Pancreas (tissue), 10 donors: ENCODE data around the gene ATPAF1. TPM values are rescaled to one million over a fixed set of nuclear protein-coding genes. Genes with fewer than 3 reads are reported as not detected.

Experiments
- ATAC-seq, 4 donors: fragments of 200-7000 bp; cut with Tn5 transposase; one replicate each; pipeline versions ENCODE4 v1.8.0 to v1.9.1; 2020; ENCODE audit warnings: mild to moderate bottlenecking in 4 of 4, moderate library complexity in 4 of 4
- DNase-seq, 6 donors: peaks; one replicate each; pipeline ENCODE4 v3.0.0-alpha.2; 2020
- FAIRE-seq: peaks from 2 replicates; lab custom pipeline; 2012; peaks lifted over from hg19 to GRCh38; lab: Jason Lieb, UNC
- H3K27ac ChIP-seq, 4 donors: fragments of 200-600 bp; sonication (generic); 1 replicate in 3 of 4; 2 replicates in 1 of 4; pipeline versions ENCODE4 v1.5.0 to v1.8.0; 2020
- H3K27me3 ChIP-seq, 4 donors: fragments of 200-600 bp; one replicate each; pipeline ENCODE4 v1.8.0; 2021
- H3K36me3 ChIP-seq, 3 donors: fragments of 200-600 bp; sonication (generic) in 1 of 3; one replicate each; pipeline versions ENCODE4 v1.5.0 to v1.8.0; 2020 to 2021
- H3K4me1 ChIP-seq, 3 donors: fragments of 200-600 bp; one replicate each; pipeline ENCODE4 v1.8.0; 2021
- H3K4me3 ChIP-seq, 4 donors: fragments of 200-600 bp; sonication (generic) in 2 of 4; one replicate each; pipeline versions ENCODE4 v1.5.0 to v1.8.0; 2020 to 2021
- H3K9me3 ChIP-seq, 4 donors: fragments of 200-600 bp; one replicate each; pipeline ENCODE4 v1.8.0; 2021
- WGBS, 2 donors: extraction: QIAGEN DNeasy Blood & Tissue Kit; methylation state at CpG; one replicate each; pipeline ENCODE4 v1.1.7; 2013; 5-methylcytosine and 5-hydroxymethylcytosine counted together
- intact Hi-C, 3 donors: fragments of 100-400 bp; cut with DNase I; formaldehyde crosslinking; loops; one replicate each; pipeline versions ENCODE4 v1.11.1 to v1.14.2; 2022
- polyA plus RNA-seq, 2 donors: library from polyadenylated mRNA; stranded (reverse); fragments of 200-250 nt; gene quantifications; one replicate each; pipeline ENCODE4 v1.2.3, GENCODE V29; 2013
- total RNA-seq, 6 donors: library from RNA; stranded (reverse); fragmentation: NEBNext Ultra II Directional in 4 of 6; extraction: Animal tissue kit (Norgen Biotek cat#: 25700) in 4 of 6; gene quantifications; one replicate each; pipeline versions ENCODE4 v1.2.1 to v1.2.4, GENCODE V29; 2021 to 2023
- TF ChIP-seq, protein P1 (sequence below), 4 donors: fragments of 200-600 bp; sonication (generic) in 3 of 4; IDR thresholded peaks; one replicate each; pipeline versions ENCODE4 v1.5.0 to v1.8.0; 2021; ENCODE audit warnings: antibody characterized with exemption in 4 of 4
- donor health status: healthy with polysubstance abuse.
- donor health status: DM: no; HTN: no; CAD: no; lungs with moderate emphysema.
- donor health status: DM: no; HTN: no; CAD: no.
- donor health status: control.
- donor health status: control.
- donor health status: Bipolar disorder and iron deficiency.
- donor health status: DM: yes; HTN: yes; CAD: no.
- donor health status: DM: no; HTN: no; CAD: no.
- donor health status: DM: no; HTN: no; CAD: no.
- donor health status: DM: yes; HTN: yes; CAD: no.

The ATPAF1 gene
- total and polyA plus RNA-seq, 8 donors, result 18.1 to 23.3 (median 21.5) TPM

DNA sequence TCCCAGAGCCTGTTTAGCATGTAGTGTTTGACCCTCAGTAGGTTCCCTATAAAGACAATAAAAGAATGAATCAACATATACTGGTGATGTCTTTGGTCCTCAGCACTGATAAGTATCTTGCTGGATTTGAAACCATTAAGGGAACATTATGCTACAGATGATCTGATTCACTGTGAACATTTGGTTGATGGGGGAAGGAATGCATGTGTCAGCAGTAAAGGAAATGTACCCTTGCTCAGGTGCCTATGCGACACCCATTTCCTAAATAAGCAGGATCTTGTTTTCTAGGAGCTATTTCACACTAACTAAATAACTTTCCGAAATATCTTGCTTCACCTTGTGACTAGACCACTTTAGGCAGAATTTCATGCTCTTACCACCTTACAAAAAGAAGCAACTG is 16.5 kb upstream of the ATPAF1 start:
- Histone ChIP-seq H3K36me3 (peaks cover 0 to 53% (median 12%) of the 10 kb centered on the region in 3 donors), H3K9me3 (no peaks in the 10 kb centered on the region), H3K4me1 (peaks cover 6 to 26% (median 25%) of the 10 kb centered on the region in 3 donors), H3K4me3 (no peak overlapping the region), H3K27me3 (no peaks in the 10 kb centered on the region), H3K27ac (no peak overlapping the region)
- TF ChIP-seq, protein P1, sequence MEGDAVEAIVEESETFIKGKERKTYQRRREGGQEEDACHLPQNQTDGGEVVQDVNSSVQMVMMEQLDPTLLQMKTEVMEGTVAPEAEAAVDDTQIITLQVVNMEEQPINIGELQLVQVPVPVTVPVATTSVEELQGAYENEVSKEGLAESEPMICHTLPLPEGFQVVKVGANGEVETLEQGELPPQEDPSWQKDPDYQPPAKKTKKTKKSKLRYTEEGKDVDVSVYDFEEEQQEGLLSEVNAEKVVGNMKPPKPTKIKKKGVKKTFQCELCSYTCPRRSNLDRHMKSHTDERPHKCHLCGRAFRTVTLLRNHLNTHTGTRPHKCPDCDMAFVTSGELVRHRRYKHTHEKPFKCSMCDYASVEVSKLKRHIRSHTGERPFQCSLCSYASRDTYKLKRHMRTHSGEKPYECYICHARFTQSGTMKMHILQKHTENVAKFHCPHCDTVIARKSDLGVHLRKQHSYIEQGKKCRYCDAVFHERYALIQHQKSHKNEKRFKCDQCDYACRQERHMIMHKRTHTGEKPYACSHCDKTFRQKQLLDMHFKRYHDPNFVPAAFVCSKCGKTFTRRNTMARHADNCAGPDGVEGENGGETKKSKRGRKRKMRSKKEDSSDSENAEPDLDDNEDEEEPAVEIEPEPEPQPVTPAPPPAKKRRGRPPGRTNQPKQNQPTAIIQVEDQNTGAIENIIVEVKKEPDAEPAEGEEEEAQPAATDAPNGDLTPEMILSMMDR (IDR thresholded peaks at IDR 0.05), result no peak
- ATAC-seq (no peak), DNase-seq (no peak), FAIRE-seq (no peak)
- WGBS, 2 donors, result 97 to 98% methylated on average over 2 of the region's 2 CpGs
- intact Hi-C loops, result no loop called here

DNA sequence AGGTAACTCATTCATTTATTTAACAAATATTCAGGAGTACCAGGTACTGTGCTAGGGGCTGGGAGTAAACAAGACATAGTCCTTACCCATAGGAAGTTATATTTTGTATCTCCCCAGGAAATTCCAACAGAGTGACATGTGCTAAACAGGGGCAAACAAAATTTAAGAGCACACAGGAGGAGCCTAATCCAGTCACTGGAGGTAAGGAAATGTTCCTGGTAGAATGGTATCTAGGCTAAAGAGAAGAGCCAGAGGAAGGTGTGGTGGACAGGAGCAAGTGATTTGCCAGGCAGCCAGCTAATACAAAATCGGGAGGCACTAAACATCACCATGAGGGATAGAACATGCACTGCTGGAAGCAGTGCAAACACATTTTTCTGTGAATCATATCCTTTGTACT is 13.9 kb upstream of the ATPAF1 start:
- Histone ChIP-seq H3K27me3 (no peaks in the 10 kb centered on the region), H3K27ac (no peak overlapping the region), H3K4me1 (peaks cover 3 to 11% (median 11%) of the 10 kb centered on the region in 3 donors), H3K36me3 (peaks cover 0 to 60% (median 12%) of the 10 kb centered on the region in 3 donors), H3K4me3 (no peak overlapping the region), H3K9me3 (no peaks in the 10 kb centered on the region)
- DNase-seq (no peak), ATAC-seq (peak in 2 of 4 donors; percentile 17 to 43), FAIRE-seq (no peak)
- 30 to 37% methylated on average over 1 of the region's 1 CpG for WGBS, 2 donors
- intact Hi-C loops, result no loop called here
- TF ChIP-seq, protein P1 (IDR thresholded peaks at IDR 0.05), result no peak

DNA sequence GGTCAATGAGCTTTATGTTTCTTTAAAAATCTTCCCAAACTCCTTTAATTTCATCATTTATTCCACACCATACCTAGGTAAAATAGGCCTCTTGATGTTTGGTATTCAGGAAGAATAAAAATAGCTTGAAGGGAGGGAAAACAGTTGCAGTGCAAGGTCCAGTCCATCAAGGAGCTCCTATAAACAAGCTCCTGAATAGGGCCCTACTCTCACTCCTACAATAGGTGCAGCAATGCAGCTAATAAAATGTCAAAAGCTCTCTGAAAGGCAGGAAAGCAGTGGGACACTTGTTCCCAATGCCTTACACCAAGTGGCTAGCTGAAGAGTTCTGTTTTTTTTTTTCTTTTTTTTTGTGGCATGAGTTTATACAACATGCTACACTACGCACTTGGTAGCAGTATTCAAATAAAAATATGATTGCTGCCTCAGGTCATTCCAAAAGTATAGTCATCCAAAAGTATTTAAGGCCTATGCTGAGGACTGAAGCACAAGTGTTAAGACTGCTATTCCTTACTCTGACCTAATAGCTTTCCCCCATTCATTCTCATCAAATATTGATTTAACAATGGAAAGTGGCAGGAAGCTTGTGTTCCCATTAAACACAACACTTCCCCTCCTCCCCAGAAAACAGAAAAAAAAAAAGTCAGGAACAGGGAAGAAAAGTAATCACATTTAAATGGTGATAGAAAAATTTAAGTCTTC is 13.3 kb upstream of the ATPAF1 start:
- no peak overlapping the region for H3K27ac ChIP-seq
- H3K9me3 ChIP-seq, result no peaks in the 10 kb centered on the region
- H3K4me1 ChIP-seq, result peaks cover 0 to 6% (median 5%) of the 10 kb centered on the region in 3 donors
- intact Hi-C loops, result no loop called here
- H3K36me3 ChIP-seq, result peaks cover 0 to 60% (median 12%) of the 10 kb centered on the region in 3 donors
- no peak overlapping the region for H3K4me3 ChIP-seq
- DNase-seq (no peak), FAIRE-seq (no peak), ATAC-seq (peak; percentile 71 to 80 (median 77))
- 30 to 70% methylated on average over 1 of the region's 1 CpG for WGBS, 2 donors
- TF ChIP-seq, protein P1 (IDR thresholded peaks at IDR 0.05), result no peak
- no peaks in the 10 kb centered on the region for H3K27me3 ChIP-seq

DNA sequence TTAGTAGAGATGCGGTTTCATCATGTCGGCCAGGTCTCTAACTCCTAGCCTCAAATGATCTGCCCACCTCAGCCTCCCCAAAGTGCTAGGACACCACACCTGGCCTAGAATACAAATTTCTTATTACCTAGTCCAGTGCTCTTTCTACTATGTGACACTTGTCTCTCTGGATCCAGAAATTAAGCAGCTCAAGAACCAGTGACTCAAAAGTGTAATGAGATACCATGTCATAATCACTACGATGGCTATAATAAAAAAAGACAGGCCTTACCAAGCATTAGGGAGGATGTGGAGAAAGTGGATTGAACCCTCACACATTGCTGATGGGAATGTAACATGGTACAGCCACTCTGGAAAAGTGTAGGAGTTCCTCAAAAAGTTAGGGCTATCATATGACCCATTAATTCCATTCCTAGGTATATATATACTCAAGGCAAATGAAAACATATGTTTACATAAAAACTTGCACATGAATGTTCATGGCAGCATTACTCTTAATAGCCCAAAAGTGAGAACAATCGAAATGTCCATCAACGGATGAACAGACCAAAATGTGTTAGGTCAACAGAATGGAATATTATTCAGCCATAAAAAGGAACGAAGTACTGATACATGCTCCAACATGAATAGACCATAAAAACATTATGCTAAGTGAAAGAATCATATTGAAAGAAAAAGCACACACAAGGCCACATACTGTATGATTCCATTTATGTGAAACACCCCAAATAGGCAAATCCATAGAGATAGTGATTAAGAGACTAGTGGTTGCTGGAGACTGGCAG is 11.8 kb upstream of the ATPAF1 start:
- Histone ChIP-seq H3K4me3 (no peak overlapping the region), H3K27ac (no peak overlapping the region), H3K36me3 (peaks cover 0 to 48% (median 12%) of the 10 kb centered on the region in 3 donors), H3K4me1 (peaks cover 0 to 6% (median 3%) of the 10 kb centered on the region in 3 donors), H3K9me3 (no peaks in the 10 kb centered on the region), H3K27me3 (no peaks in the 10 kb centered on the region)
- TF ChIP-seq, protein P1 (IDR thresholded peaks at IDR 0.05), result no peak
- DNase-seq, result no peak
- intact Hi-C loops, result no loop called here
- no peak for FAIRE-seq
- no peak for ATAC-seq
- 98% methylated on average over 6 of the region's 6 CpGs for WGBS, 2 donors
